Panc1 (cell line): Measurements from ENCODE around the gene USH2A.

Experiments used
- POLR2AphosphoS5 ChIP-seq: IDR thresholded peaks from 2 replicates; pipeline ENCODE4 v1.6.1; 2012; ENCODE audit warnings: mild to moderate bottlenecking, low read depth, low read length, moderate library complexity
- TF ChIP-seq, protein P1 (sequence below): fragments of 450-650 bp; IDR thresholded peaks from 2 replicates; pipeline ENCODE4 v1.5.1; 2017; ENCODE audit warnings: mild to moderate bottlenecking

DNA sequence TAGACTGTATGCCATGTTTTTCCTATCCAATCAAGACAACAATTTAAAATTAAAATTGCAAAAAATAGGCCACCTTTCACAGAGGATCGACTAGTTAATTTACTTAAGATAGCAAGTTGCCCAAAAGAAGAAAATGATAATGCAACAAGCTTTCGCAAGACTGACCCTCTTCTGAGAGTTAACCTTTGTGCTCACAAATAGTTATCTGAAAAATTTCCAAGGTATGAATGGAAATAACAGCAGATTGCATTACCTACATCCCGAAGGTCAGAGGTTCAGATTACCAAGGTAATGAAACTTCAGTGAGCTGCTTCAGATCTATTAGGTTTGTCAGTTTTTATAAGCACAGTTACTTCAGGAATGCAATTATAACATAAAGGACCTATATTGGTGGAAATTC, 558.2 kb downstream of the USH2A start:
- TF ChIP-seq POLR2AphosphoS5, result no peak
- TF ChIP-seq, protein P1, sequence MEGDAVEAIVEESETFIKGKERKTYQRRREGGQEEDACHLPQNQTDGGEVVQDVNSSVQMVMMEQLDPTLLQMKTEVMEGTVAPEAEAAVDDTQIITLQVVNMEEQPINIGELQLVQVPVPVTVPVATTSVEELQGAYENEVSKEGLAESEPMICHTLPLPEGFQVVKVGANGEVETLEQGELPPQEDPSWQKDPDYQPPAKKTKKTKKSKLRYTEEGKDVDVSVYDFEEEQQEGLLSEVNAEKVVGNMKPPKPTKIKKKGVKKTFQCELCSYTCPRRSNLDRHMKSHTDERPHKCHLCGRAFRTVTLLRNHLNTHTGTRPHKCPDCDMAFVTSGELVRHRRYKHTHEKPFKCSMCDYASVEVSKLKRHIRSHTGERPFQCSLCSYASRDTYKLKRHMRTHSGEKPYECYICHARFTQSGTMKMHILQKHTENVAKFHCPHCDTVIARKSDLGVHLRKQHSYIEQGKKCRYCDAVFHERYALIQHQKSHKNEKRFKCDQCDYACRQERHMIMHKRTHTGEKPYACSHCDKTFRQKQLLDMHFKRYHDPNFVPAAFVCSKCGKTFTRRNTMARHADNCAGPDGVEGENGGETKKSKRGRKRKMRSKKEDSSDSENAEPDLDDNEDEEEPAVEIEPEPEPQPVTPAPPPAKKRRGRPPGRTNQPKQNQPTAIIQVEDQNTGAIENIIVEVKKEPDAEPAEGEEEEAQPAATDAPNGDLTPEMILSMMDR, result no peak
